Superior temporal gyrus (tissue), 1 donor: ENCODE measurements around the gene GPN1.
"Not testable (repeated sequence)": the region's sequence is repeated elsewhere in the genome, so short reads cannot be mapped to it uniquely, and the experiment has no call there.

Experiments
- DNase-seq: peaks from one replicate; pipeline ENCODE4 v3.0.0-alpha.2; 2016; ENCODE audit errors: extremely low spot score

Gene GPN1

DNA sequence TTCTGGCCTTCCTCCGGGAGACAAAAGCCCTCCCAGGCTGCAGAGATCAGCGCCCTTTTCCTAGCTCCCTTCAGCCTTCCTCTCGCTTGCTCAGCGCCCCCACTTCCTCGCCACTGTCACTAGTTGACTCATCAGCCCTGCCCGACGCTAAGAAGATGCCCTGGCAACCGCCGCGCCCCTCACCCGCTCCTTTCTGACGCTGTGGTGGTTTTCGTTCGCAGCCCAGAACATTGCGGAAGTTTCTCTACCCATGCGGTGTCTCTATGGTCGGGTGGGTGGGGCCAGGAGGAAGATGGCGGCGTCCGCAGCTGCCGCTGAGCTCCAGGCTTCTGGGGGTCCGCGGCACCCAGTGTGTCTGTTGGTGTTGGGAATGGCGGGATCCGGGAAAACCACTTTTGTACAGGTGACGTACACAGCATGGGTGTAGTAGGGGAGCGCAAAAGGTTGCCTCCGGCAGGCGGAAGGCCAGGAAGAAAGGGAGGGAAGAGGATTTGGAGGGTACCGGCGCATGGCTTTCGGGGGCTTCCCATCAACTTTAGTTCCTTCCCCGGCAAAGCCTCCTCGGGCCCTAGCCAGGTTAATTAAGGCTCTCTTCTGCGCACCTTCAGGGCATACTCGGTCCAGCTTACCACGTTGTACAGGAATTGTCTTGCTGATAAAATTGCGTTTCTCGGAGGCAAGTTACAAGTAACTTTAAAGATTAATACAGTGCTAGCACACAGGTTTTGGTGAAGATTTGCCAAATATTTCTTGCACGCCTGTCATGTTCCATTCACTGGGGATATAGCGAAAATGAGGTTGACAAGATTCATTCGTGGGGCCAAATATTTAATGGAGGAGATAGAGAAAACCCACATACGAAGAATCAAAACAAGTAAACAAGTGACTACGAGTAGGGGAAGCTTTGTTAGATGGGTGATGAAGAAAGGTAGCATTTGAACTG, at the start of gene GPN1, which contains the start of gene CCDC121:
GPN1 (plus strand) TSS at position 284 of the 943 bp plus-strand sequence; CDS start at position 293, 9 bp downstream.
CCDC121 (minus strand) TSS at position 246 of the 943 bp plus-strand sequence. CDS start 1,213 bp downstream, outside the sequence.
- DNase-seq: peak; percentile 91

GRCh38 chr2:27581417-27582128, 47.3 kb upstream of the GPN1 start:
- DNase-seq: no peak

- DNase-seq: peak; percentile 8
These were observed 46.6 kb upstream of the GPN1 start for GRCh38 chr2:27582129-27582694.

DNA sequence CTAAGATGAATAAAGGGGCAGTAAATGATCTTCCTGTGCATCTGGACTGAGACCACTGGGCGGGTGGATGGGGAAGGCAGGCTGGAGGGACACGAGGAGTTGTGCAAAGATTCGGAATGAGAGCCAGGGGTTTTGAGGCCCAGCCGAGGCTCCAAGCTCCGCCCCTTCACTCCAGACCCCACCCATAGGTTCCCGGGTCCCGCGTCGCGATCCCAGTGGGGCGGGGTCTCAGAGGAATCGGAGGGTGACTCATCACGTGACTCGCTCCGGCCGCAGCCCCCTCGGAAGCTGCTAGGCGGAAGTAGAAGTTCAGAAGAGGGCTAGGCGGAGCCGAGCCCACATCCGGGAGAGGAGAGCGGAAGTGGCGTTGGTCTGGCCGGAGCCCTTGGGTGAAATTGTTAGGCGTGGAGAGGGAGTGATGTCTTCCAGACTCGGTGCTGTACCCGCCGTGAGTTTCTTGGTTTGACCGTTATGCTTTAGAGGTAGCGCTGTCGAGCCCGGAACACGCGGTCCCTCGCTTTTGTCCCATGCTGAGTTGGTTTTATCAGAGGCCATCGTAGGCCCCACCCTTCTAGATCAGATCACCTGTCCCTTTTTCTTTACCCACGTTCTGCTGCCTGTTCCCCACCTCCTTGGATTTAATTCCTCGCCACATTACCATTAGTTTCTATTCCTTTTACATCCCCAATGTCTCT, 46.0 kb upstream of the GPN1 start, which contains the start of gene ZNF512:
ZNF512 (plus strand) TSS at position 348 of the 695 bp plus-strand sequence; CDS start at position 419, 71 bp downstream.
- DNase-seq: peak; percentile 86

DNA sequence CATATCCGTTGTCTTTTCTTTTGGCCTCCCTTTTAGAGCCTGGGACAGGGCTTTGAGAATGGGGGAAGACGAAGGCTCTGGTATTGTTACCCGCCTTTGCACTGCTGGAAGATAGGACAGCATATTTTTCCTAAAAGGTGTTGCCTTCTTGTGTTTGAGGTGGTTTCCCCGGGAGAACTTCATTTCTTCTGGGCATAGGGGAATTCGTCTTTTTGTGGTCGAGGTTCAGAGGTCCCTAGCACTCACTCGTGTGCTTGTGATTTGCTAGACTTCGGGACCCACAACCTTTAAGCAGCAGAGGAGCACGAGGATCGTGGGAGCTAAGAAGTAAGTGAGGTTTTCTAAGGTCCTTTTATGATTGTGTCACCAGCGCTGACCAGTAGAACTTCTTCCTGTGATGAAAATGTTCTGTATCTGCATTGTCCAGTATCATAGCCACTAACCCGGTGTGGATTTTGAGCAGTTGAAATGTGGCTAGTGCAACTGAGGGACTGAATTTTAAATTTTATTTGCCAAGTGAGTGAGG, 45.4 kb upstream of the GPN1 start:
- DNase-seq: no peak

GRCh38 chr2:27584597-27584996, 44.3 kb upstream of the GPN1 start:
- no peak for DNase-seq

GRCh38 chr2:27587025-27587424, 41.8 kb upstream of the GPN1 start:
- DNase-seq: no peak

DNA sequence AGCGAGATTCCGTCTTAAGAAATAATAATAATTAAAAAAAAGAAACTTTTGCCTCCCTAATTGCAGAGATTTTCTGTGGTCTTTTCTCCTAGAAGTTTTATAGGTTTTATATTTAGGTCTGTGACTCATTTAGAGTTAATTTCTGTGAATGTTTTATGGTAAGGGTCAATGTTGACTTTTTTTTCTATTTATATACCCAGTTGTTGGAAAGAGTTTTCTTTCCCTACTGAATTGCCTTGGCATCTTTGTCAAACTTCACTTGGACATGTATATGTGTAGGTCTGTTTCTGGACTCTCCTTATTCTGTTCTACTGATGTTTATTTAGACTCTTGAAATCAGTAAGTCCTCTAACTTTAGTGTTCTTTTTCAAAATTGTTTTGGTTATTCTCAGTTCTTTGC, 40.5 kb upstream of the GPN1 start:
- no peak for DNase-seq

GRCh38 chr2:27591745-27592144, 37.1 kb upstream of the GPN1 start:
- DNase-seq: no peak

DNA sequence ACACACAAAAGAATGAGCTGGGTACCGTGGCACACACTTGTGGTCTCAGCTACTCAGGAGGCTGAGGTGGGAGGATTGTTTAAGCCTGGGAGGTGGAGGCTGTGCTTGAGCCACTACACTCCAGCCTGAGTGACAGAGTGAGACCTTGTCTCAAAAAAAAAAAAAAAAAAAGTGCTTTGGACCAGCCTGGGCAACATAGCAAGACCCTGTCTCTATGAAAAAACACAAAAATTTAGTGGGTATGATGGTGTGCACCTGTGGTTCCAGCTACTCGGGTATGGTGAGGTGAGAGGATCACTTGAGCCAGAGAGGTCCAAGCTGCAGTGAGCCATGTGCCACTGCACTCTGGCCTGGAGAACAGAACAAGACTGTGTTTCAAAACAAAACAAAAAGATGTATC, 35.6 kb upstream of the GPN1 start:
- DNase-seq: no peak

DNA sequence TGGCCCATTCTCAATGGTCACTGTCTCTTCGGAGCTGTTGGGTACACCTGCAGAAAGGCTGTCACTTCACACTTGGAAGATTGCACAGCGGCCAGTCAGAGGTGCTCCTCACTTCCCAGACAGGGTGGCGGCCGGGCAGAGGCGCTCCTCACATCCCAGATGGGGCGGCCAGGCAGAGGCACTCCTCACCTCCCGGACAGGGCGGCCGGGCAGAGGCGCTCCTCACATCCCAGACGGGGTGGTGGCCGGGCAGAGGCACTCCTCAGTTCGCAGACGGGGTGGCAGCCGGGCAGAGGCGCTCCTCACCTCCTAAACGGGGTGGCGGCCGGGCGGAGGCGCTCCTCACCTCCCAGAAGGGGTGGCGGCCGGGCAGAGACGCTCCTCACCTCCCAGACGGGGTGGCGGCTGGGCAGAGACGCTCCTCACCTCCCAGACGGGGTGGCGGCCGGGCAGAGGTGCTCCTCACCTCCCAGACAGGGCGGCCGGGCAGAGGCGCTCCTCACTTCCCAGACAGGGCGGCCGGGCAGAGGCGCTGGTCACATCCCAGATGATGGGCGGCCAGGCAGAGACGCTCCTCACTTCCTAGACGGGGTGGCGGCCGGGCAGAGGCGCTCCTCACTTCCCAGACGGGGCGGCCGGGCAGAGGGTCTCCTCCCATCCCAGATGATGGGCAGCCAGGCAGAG, 34.7 kb upstream of the GPN1 start:
- not testable (repeated sequence) for DNase-seq

DNA sequence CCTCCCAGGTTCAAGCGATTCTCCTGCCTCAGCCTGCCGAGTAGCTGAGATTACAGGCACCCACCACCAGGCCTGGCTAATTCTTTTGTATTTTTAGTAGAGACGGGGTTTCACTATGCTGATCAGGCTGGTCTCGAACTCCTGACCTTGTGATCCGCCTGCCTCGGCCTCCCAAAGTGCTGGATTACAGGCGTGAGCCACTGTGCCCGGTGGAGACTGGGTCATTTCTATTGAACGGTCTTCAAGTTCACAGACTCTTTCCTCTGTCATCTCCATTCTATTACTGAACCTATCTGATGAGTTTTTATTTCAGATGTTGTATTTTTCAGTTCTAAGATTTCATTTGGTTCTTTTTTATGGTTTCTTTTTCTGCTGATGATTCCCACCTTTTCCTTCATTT, 33.4 kb upstream of the GPN1 start:
- not testable (repeated sequence) for DNase-seq

GRCh38 chr2:27596627-27597026, 32.2 kb upstream of the GPN1 start:
- no peak for DNase-seq

DNA sequence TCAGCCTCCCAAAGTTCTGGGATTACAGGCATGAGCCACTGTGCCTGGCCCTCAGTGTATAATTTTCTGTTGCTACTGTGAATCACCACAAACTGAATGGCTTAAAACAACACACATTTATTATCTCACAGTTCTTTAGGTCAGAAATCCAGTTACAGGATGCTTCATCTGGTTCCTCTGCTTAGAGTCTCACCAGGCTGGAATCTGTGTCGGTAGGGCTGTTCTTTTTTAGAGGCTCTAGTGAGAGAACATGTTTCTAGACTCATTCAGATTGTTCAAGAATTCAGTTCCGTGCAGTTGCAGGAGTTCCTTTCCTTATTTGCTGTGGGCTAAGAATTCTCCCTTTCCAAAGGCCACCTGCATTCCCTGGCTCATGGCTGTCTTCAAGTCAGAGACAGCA, 22.2 kb upstream of the GPN1 start:
- DNase-seq: no peak

DNA sequence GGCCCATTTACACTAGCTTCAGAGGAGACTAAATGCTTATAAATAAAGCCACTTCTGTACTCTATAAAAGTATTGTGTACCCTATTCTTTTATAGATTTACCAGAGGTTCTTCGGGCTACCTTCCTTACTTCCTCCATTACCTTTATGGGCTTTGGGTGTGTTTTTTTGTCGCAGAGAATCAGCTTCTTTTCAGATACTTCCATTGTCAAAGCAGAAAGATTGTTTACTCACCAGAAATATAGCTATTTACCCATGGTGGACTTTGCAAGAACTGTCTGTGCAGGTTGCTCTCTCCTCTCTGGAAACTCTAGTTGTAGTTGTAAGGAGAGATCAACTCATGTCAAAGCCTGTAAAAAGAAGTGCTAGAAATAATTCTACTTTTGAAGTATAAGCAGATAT, 14.9 kb upstream of the GPN1 start:
- DNase-seq: no peak

DNA sequence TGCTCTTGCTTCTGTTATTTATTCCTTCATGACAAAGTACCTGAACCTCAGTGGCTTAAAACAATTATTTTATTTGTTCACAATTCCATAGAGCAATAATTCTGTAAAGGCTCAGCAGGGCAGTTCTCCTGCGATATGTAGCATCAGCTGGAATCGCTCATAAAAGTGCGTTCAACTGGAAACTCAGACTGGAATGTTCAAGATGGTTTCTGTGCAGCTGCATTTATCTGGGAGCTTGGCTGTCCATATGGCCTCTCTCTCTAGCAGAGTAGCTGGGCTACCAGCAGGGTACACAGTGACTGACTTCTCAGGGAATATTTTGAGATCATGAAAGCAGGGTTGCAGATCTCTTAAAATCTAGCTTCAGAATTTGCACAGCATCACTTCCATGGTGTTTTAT, 13.5 kb upstream of the GPN1 start:
- DNase-seq: no peak

GRCh38 chr2:27621524-27621923, 7.3 kb upstream of the GPN1 start:
- DNase-seq: no peak

DNA sequence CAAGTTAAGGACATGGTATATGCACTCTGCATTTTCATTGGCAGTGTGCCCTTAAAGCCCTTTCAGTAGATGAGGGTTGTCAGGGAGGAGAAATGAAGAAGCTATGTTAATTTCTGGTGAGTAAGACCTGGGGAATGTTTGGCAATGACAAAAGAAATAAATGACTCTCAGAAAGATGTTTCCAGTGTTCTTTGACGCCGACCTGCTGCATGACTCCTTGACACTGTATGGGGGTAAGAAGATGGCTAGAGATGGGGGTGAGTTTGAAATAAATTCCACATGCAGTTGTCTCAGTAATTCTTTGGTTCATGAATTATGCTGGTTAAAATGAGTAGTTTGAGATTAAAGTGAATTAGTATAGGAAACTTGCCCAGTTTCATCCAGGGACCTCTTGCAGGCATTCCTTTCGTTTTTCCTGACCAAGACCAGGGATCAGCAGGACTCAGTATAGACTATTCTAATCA, 5.9 kb upstream of the GPN1 start:
- DNase-seq: no peak

DNA sequence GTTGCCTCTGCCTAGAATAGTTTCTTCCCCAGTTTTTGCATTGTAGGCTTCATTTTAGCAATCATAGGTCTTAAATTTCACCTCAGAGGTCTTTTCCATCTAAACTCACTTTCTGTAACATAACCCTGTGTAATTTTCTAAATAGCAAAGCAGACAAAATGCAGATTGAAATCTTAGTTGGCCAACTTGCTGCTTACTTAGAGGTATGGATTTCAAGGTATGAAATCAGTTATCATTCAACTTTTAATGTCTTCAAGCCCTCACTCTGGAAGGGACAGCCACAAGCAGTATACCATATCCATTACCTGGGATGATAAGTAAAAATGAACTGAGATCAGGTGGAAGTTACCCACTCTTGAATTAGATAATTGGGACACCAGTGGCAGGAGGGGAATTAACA, 3.9 kb upstream of the GPN1 start:
- DNase-seq: no peak

- DNase-seq: not testable (repeated sequence)
These were observed 2.5 kb upstream of the GPN1 start for GRCh38 chr2:27626323-27626722.

- DNase-seq: not testable (repeated sequence)
These were observed 1.9 kb upstream of the GPN1 start for GRCh38 chr2:27626921-27627320.
